Endodermal cell (in vitro differentiated cells): ENCODE measurements around the gene ANKRD44. TPM values are rescaled to one million over a fixed set of nuclear protein-coding genes. Genes with fewer than 3 reads are reported as not detected.

ENCODE experiments used
- DNase-seq: peaks from one replicate; pipeline ENCODE4 v3.0.0-alpha.2; 2017
- H3K27ac ChIP-seq: 2 replicates; pipeline ENCODE4 v1.5.1; 2013; ENCODE audit warnings: mild to moderate bottlenecking, low read depth, low read length, moderate library complexity
- H3K27me3 ChIP-seq: 2 replicates; pipeline ENCODE4 v1.6.1; 2013; ENCODE audit warnings: mild to moderate bottlenecking, low read length, moderate library complexity; ENCODE audit not compliant: insufficient read depth, control insufficient read depth, poor library complexity, severe bottlenecking
- H3K36me3 ChIP-seq: 2 replicates; pipeline ENCODE4 v1.7.0; 2013; ENCODE audit warnings: mild to moderate bottlenecking, low read length, moderate library complexity; ENCODE audit not compliant: control insufficient read depth, insufficient read depth
- H3K4me1 ChIP-seq: one replicate; pipeline ENCODE4 v1.7.0; 2013; ENCODE audit warnings: low read length; ENCODE audit not compliant: control insufficient read depth, insufficient read depth
- H3K4me3 ChIP-seq: 2 replicates; pipeline ENCODE4 v1.5.1; 2013; ENCODE audit warnings: mild to moderate bottlenecking, low read length, moderate library complexity
- H3K9ac ChIP-seq: 2 replicates; pipeline ENCODE4 v1.6.1; 2013; ENCODE audit warnings: mild to moderate bottlenecking, low read length, moderate library complexity; ENCODE audit not compliant: poor library complexity, severe bottlenecking; ENCODE audit errors: extremely low read depth
- H3K9me3 ChIP-seq: 2 replicates; pipeline ENCODE4 v1.6.1; 2013; ENCODE audit warnings: mild to moderate bottlenecking, low read length, moderate library complexity; ENCODE audit not compliant: control insufficient read depth
- H3K27ac Mint-ChIP-seq: 2 replicates; pipeline ENCODE4 v1.8.0; 2020; ENCODE audit warnings: mixed read lengths
- H3K27me3 Mint-ChIP-seq: 2 replicates; pipeline ENCODE4 v1.8.0; 2021; ENCODE audit warnings: mild to moderate bottlenecking, mixed read lengths; ENCODE audit not compliant: insufficient read depth
- H3K36me3 Mint-ChIP-seq: 2 replicates; pipeline ENCODE4 v1.8.0; 2020; ENCODE audit warnings: low read depth, mixed read lengths
- H3K4me1 Mint-ChIP-seq: 2 replicates; pipeline ENCODE4 v1.8.0; 2020; ENCODE audit warnings: mixed read lengths
- H3K4me3 Mint-ChIP-seq: 2 replicates; pipeline ENCODE4 v1.8.0; 2020; ENCODE audit warnings: mild to moderate bottlenecking, moderate library complexity, mixed read lengths
- H3K9me3 Mint-ChIP-seq: 2 replicates; pipeline ENCODE4 v1.8.0; 2020; ENCODE audit warnings: mild to moderate bottlenecking, mixed read lengths
- CTCF ChIP-seq: fragments of 200-600 bp; sonication (generic); conservative IDR thresholded peaks from 2 replicates; pipeline ENCODE4 v1.5.0; 2021; ENCODE audit warnings: antibody characterized with exemption, mild to moderate bottlenecking
- WGBS, 2 experiments: methylation state at CpG; one replicate each; pipeline versions ENCODE4 v1.1.5 to v1.1.7; 2013; ENCODE audit warnings: missing lambda C conversion rate in 2 of 2, mixed read lengths in 1 of 2; ENCODE audit not compliant: insufficient coverage in 1 of 2, insufficient read length in 1 of 2; 5-methylcytosine and 5-hydroxymethylcytosine counted together
- total RNA-seq, 2 donors: library from RNA; stranded (reverse); fragmentation: NEBNext Ultra II Directional in 1 of 2; extraction: Animal tissue kit (Norgen Biotek cat#: 25700) in 1 of 2; gene quantifications; 2 replicates in 1 of 2; 3 replicates in 1 of 2; pipeline ENCODE4 v1.2.1, GENCODE V29; 2021

The ANKRD44 gene
- total RNA-seq, 2 donors from 2014 or later = 6.2 to 10.6 TPM

DNA sequence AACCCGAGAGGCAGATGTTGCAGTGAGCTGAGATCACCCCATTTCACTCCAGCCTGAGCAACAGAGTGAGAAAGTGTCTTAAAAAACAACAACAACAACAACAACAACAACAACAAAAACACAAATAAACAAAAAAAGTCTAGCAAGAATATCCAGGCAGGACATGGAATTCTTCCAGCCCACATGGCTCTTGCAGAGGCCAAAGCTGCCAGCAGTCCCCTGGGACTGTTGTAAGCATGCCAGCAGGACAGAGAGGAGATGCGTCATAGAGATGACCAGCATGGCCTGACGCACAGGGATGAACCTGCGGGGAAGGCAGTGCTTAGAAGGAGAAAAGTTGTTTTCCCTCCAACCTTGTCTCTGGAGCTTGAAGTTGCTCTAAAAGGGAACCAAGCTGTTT lies 201.8 kb downstream of the ANKRD44 start:
- H3K36me3 Mint-ChIP-seq = no peaks in the 10 kb centered on the region
- no peaks in the 10 kb centered on the region for H3K27me3 ChIP-seq
- H3K27ac ChIP-seq = no peak overlapping the region
- no peaks in the 10 kb centered on the region for H3K9me3 Mint-ChIP-seq
- no peaks in the 10 kb centered on the region for H3K36me3 ChIP-seq
- no peak overlapping the region for H3K9ac ChIP-seq
- H3K9me3 ChIP-seq = no peaks in the 10 kb centered on the region
- H3K27me3 Mint-ChIP-seq = no peaks in the 10 kb centered on the region
- peaks cover 4% of the 10 kb centered on the region for H3K4me1 ChIP-seq
- no peak overlapping the region for H3K27ac Mint-ChIP-seq
- TF ChIP-seq CTCF = no peak
- 93% methylated on average over 4 of the region's 4 CpGs for WGBS, 2 experiments
- no peak overlapping the region for H3K4me3 Mint-ChIP-seq
- H3K4me1 Mint-ChIP-seq = peaks cover 5% of the 10 kb centered on the region
- DNase-seq = no peak
- no peak overlapping the region for H3K4me3 ChIP-seq

- H3K4me1 Mint-ChIP-seq = peaks cover 5% of the 10 kb centered on the region
- no peak for DNase-seq
- Histone ChIP-seq H3K9ac (no peak overlapping the region), H3K4me1 (peaks cover 4% of the 10 kb centered on the region), H3K9me3 (no peaks in the 10 kb centered on the region), H3K4me3 (no peak overlapping the region), H3K27ac (peak overlapping the region; percentile 7), H3K36me3 (no peaks in the 10 kb centered on the region), H3K27me3 (no peaks in the 10 kb centered on the region)
- H3K4me3 Mint-ChIP-seq = no peak overlapping the region
- H3K9me3 Mint-ChIP-seq = no peaks in the 10 kb centered on the region
- no peaks in the 10 kb centered on the region for H3K27me3 Mint-ChIP-seq
- WGBS, 2 experiments = 67 to 95% methylated on average over 1 to 2 of the region's 2 CpGs
- TF ChIP-seq CTCF = no peak
- H3K36me3 Mint-ChIP-seq = no peaks in the 10 kb centered on the region
- peak overlapping the region; percentile 59 for H3K27ac Mint-ChIP-seq
These were observed 203.0 kb downstream of the ANKRD44 start for GRCh38 chr2:197107291-197108269.

DNA sequence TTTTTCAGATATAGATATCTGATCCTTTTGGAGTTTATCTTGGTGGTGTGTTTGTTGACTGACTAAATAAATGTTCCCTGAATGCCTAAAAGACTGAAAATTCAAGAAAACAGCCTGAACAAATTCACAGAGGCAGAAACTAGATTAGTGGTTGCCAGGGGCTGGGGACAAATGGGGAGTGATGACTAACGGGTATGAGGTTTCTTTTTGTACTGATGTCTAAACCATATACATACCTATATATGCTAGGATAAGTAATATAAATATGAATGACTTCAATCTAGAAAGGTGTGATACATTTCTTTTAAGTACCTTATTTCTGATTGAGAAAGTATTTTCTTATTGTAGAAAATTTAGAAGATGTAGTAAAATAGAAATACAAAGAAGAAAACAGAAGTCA lies 207.2 kb downstream of the ANKRD44 start:
- TF ChIP-seq CTCF = no peak
- no peak overlapping the region for H3K27ac Mint-ChIP-seq
- H3K27me3 Mint-ChIP-seq = no peaks in the 10 kb centered on the region
- H3K4me3 Mint-ChIP-seq = no peak overlapping the region
- no peaks in the 10 kb centered on the region for H3K36me3 ChIP-seq
- peaks cover 5% of the 10 kb centered on the region for H3K4me1 Mint-ChIP-seq
- no peaks in the 10 kb centered on the region for H3K36me3 Mint-ChIP-seq
- no peak for DNase-seq
- H3K27ac ChIP-seq = no peak overlapping the region
- H3K9me3 Mint-ChIP-seq = no peaks in the 10 kb centered on the region
- H3K4me3 ChIP-seq = no peak overlapping the region
- no peaks in the 10 kb centered on the region for H3K27me3 ChIP-seq
- peaks cover 4% of the 10 kb centered on the region for H3K4me1 ChIP-seq
- WGBS, 2 experiments = no CpG with 5 or more reads among the region's 1 CpG
- H3K9ac ChIP-seq = no peak overlapping the region
- no peaks in the 10 kb centered on the region for H3K9me3 ChIP-seq
